GM18868 (cell line): ENCODE data around the gene MRPL49.

ENCODE experiments used
- ATAC-seq: cut with Tn5 transposase; IDR thresholded peaks from one replicate; pipeline ENCODE4 v1.9.1; 2021; ENCODE audit warnings: mild to moderate bottlenecking, moderate library complexity; ENCODE audit not compliant: unreplicated experiment

Gene MRPL49

GRCh38 chr11:65121865-65122696 lies at the start of gene MRPL49, which contains the start of gene FAU:
TSS of gene MRPL49 (plus strand) at chr11:65122321. CDS start at chr11:65122347, 26 bp downstream.
TSS of gene FAU (minus strand) at chr11:65122134. CDS start at chr11:65121813, 321 bp downstream.
- ATAC-seq, result peak; percentile 71

DNA sequence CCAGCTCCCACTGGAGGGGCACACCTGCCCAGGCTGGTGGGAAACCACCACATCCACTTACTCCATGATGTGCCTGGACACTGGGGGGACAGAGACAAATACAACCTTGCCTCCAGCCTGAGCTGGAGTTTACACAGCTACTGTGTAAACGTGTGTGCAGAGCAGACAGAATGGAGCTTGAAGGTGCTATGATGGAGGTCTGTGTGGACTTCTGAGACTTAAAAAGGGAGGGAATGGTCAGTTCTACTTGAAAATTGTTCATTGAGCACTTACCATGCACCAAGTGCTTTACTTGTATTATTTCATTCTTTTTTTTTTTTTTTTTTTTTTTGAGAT lies 49.5 kb upstream of the MRPL49 start:
- no peak for ATAC-seq

- ATAC-seq, result no peak
These were observed 44.7 kb upstream of the MRPL49 start for GRCh38 chr11:65077451-65077850.

- no peak for ATAC-seq
These were observed 44.0 kb upstream of the MRPL49 start for GRCh38 chr11:65078151-65078550.

DNA sequence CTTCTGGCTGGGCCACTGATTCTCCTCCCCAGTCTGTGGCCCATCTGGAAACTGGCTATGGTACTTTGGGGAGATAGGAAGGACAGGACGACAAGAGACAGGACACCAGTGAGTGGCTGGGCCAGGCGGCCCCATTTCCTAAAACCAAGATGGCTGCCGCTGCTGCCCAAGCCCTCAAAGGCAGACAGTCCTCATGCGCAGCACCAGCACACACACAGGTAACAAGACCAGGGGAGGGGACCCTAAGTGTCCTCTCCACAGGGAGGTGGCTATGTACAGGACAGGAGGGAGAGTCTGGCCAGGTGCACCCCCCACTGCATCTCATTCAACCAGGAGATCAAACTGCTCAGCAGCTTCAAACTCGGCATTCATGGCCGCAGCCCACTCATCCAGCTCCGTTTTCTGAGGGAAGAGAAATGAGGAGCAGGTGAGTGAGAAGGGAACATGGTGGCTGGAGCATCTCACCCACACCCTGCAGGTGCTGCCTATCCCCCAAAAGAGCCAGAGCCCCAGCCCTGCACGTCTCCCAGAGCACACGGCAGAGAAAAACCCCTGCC lies 43.3 kb upstream of the MRPL49 start:
- ATAC-seq, result no peak

DNA sequence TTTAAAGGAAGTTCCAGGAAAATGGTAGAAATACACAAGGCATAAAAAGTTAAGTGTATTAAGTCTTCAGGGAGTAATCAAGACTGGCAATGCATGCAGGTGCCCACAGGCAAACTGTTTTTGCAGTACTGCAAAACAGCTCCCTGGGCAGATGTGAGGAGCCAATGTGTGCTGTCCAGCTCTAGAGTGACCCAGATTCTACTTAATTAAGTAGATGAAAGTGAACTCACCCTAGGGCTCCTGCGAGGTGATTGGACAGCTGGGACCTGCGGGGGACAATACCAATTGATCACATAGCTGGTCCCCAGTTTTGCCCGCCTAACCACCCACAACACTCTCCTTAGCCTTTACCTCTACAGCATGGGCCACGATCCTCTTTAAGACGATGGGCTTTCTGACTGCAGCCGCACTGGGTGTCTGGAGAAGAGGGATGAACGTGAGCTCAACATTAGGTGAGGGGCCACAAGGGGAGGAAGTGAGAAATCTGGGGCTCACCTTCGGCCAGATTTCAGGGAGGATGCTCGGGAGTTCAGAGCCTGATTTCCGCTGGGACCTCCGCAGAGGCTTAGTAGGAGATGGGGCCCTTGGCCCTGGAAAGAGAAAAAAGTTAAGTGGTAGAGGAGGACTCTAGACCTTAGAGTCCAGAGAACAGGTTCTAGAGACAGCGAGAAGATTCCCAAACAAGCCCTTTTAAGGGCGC lies 38.8 kb upstream of the MRPL49 start:
- ATAC-seq, result no peak

DNA sequence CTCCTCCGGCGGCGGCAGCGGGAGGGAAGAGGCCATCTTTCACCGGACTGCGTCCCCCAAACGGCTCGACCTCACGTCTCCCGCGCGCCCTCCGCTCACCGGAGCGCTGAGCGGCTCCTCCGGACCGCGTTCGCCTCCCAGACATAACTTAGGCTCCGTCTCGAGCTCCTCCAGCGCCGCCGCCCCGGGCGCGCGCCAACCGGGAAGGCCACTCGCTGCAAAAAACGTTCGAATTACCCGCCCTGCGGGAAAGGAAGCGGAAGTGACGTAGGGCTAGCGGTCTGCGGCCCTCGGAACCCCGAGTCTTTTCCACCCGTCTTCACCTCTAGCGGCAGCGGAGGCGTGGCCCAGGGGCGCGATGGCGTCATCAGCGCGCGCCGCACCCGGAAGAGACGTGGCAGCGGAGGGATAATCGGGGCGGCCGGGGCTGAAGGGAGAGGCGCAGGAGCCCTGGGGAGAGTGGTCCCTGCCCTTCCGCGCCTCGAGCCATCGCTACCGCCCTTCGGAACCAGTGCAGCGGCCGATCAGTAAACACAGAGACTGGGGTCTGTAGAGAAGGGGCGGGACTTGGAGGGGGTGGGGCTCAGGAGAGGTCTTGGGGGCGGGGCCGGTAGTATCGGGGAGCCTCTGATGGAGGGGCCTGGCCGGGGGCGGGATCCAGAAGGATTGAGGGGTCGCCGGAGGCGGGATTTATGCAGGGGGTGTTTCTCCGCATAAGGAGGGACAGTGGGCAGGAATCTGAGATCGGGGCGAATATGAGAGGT lies 38.1 kb upstream of the MRPL49 start, which contains the start of the genes CDCA5 and ZFPL1:
CDCA5 (minus strand) TSS at position 207 of the 764 bp plus-strand sequence; CDS start at position 145, 62 bp downstream.
ZFPL1 (plus strand) TSS at position 389 of the 764 bp plus-strand sequence. CDS start 477 bp downstream, outside the sequence.
- ATAC-seq, result peak; percentile 84

GRCh38 chr11:65084598-65085375 lies 37.3 kb upstream of the MRPL49 start:
- peak; percentile 13 for ATAC-seq

GRCh38 chr11:65085446-65085845 lies 36.7 kb upstream of the MRPL49 start:
- no peak for ATAC-seq

DNA sequence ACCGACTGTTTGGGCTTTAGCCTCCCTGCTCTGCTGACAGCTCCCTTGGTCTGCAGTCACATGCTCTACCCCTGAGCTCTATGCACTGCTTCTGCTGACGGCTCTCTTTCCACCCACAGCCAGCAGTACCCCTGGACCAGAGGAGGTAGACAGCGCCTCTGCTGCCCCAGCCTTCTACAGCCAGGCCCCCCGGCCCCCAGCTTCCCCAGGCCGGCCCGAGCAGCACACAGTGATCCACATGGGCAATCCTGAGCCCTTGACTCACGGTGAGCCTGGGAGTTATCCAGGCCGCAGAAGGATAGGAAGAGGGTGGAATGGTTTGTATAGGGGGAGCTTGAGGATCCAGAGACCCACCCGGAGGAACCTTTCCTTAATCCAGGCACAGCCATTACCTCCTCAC lies 35.3 kb upstream of the MRPL49 start:
- ATAC-seq, result no peak

- no peak for ATAC-seq
These were observed 34.9 kb upstream of the MRPL49 start for GRCh38 chr11:65087216-65087615.

- ATAC-seq, result no peak
These were observed 34.3 kb upstream of the MRPL49 start for GRCh38 chr11:65087827-65088226.

GRCh38 chr11:65089621-65090020 lies 32.5 kb upstream of the MRPL49 start:
- no peak for ATAC-seq

DNA sequence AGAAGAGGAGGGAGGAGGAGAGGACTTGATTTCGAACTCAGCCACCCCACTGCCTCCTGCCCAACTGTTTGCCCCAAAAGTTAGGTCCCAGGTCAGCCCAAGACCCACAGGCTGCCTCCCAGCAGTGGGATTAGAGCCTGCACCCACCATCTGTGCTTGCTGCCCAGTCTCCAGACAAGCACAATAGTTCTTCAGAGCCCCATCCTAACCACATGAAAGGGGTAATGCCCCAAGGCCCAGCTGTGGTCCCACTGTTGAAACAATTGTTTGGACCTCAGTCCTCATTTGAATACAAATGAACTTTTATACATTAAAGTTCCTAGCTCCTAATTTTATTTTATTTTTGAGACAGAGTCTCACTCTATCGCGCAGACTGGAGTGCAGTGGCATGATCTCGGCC lies 31.5 kb upstream of the MRPL49 start:
- ATAC-seq, result no peak

- no peak for ATAC-seq
These were observed 26.7 kb upstream of the MRPL49 start for GRCh38 chr11:65095427-65095826.

DNA sequence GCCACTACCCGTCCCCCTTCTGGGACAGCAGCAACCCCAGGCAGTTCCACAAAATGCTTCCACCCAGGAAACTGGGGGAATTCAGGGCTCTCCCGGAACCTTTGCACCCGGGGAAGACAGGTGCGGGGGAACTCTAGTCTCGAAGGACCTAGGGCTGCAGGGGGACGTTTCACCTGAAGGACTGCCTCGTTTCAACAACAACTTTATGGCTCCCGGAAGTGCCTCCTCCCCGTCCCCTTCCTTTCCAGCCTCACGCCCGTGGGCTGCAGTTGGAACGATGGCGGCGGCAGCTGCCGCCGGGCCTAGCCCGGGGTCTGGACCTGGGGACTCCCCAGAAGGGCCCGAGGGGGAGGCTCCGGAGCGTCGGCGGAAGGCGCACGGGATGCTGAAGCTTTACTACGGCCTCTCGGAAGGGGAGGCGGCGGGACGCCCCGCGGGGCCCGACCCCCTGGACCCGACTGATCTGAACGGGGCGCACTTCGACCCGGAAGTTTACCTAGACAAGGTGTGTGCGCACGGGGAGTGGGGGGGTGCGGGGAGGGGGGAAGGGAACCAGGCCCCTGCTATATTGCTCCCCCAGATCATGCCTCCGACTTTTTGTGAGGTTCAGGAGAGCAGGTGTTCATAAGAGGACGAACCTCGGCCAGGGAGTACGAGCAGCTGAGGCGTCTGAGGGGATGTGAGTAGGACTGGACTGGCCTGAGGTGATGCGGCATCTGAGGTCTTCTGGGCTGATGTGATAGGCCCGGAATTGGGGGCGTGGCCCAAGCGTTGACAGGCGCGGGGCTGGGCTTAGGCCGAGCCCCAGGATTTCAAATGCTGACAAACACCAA lies 25.9 kb upstream of the MRPL49 start, which contains the start of gene VPS51:
VPS51 (plus strand) TSS at position 241 of the 833 bp plus-strand sequence; CDS start at position 278, 37 bp downstream.
- peak; percentile 83 for ATAC-seq

DNA sequence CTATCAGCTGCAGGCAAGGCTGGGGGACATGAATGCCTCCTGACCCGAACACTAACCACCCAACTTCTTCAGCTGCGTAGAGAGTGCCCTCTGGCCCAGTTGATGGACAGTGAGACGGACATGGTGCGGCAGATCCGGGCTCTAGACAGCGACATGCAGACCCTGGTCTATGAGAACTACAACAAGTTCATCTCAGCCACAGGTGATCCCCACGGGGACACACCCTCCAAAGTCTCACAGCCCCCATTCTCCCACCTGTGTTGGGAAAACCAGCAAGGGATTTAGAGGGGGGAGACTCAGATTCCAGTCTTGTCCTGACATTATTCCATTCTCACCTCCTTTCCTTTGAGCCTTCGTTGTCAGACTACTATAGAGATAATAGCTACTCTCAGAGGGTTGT lies 25.2 kb upstream of the MRPL49 start:
- no peak for ATAC-seq

- ATAC-seq, result no peak
These were observed 21.3 kb upstream of the MRPL49 start for GRCh38 chr11:65100674-65101350.
